Spleen (tissue), 11 donors: ENCODE results near the gene HS3ST4. TPM values are rescaled to one million over a fixed set of nuclear protein-coding genes. Genes with fewer than 3 reads are reported as not detected.

Experiments used
- DNase-seq: peaks from one replicate; pipeline ENCODE4 v3.0.0-alpha.2; 2020
- H3K27ac ChIP-seq, 8 donors: fragments of 200-600 bp; sonication (generic) in 7 of 8; 1 replicate in 4 of 8; 2 replicates in 4 of 8; pipeline versions ENCODE4 v1.5.0 to v1.8.0; 2016 to 2021; ENCODE audit warnings: inconsistent platforms in 4 of 8, mild to moderate bottlenecking in 4 of 8, moderate library complexity in 1 of 8
- H3K27me3 ChIP-seq, 7 donors: fragments of 200-600 bp; sonication (generic) in 6 of 7; replicated peaks in 1 of 7; 1 replicate in 4 of 7; 2 replicates in 3 of 7; pipeline versions ENCODE4 v1.5.0 to v1.8.0; 2016 to 2021; ENCODE audit warnings: inconsistent platforms in 3 of 7, mild to moderate bottlenecking in 1 of 7
- H3K36me3 ChIP-seq, 6 donors: fragments of 200-600 bp; sonication (generic) in 5 of 6; 1 replicate in 4 of 6; 2 replicates in 2 of 6; pipeline versions ENCODE4 v1.5.0 to v1.8.0; 2016 to 2021; ENCODE audit warnings: inconsistent platforms in 2 of 6
- H3K4me1 ChIP-seq, 6 donors: fragments of 200-600 bp; sonication (generic) in 5 of 6; 1 replicate in 3 of 6; 2 replicates in 3 of 6; pipeline versions ENCODE4 v1.5.0 to v1.8.0; 2016 to 2021; ENCODE audit warnings: inconsistent platforms in 3 of 6
- H3K4me3 ChIP-seq, 8 donors: fragments of 200-600 bp; sonication (generic) in 7 of 8; 1 replicate in 4 of 8; 2 replicates in 4 of 8; pipeline versions ENCODE4 v1.5.0 to v1.8.0; 2016 to 2021; ENCODE audit warnings: inconsistent platforms in 4 of 8, mild to moderate bottlenecking in 4 of 8, moderate library complexity in 2 of 8
- H3K9me3 ChIP-seq, 8 donors: fragments of 200-600 bp; sonication (generic) in 7 of 8; 1 replicate in 4 of 8; 2 replicates in 4 of 8; pipeline versions ENCODE4 v1.5.0 to v1.8.0; 2016 to 2021; ENCODE audit warnings: inconsistent platforms in 4 of 8
- POLR2A ChIP-seq, 3 donors: fragments of 450-650 bp; IDR thresholded peaks; one replicate each; pipeline ENCODE4 v1.5.1; 2017; ENCODE audit warnings: antibody characterized with exemption in 3 of 3, mild to moderate bottlenecking in 1 of 3
- POLR2AphosphoS5 ChIP-seq, 3 donors: sonication (generic); formaldehyde crosslinking; IDR thresholded peaks; one replicate each; pipeline ENCODE4 v1.5.1; 2017; ENCODE audit warnings: antibody characterized with exemption in 3 of 3
- WGBS, 5 donors: extraction: QIAGEN DNeasy Blood & Tissue Kit in 3 of 5; methylation state at CpG; one replicate each; pipeline versions ENCODE4 v1.1.5 to v1.1.7; 2013 to 2018; 5-methylcytosine and 5-hydroxymethylcytosine counted together
- intact Hi-C: fragments of 100-400 bp; cut with DNase I; formaldehyde crosslinking; loops from one replicate; pipeline ENCODE4 v1.15.0; 2023; ENCODE audit warnings: low total_unique reads
- polyA plus RNA-seq, 3 donors: library from polyadenylated mRNA; stranded (reverse); fragments of 200-250 nt; gene quantifications; one replicate each; pipeline ENCODE4 v1.2.1, GENCODE V29; 2013
- total RNA-seq, 7 donors: library from RNA; depleted of rRNA in 3 of 7; stranded (reverse); fragments of >200 nt in 3 of 7; fragmentation: NEBNext Ultra II Directional in 4 of 7; extraction: Animal tissue kit (Norgen Biotek cat#: 25700) in 4 of 7; gene quantifications; one replicate each; pipeline versions ENCODE4 v1.1.0 to v1.2.1, GENCODE V29; 2016 to 2021
- TF ChIP-seq, protein P1 (sequence below), 11 experiments: fragments of 200-600 bp in 7 of 11; fragments of 450-650 bp in 4 of 11; sonication (generic) in 4 of 11; IDR thresholded peaks in 8 of 11; conservative IDR thresholded peaks in 3 of 11; 1 replicate in 7 of 11; 2 replicates in 4 of 11; pipeline versions ENCODE4 v1.4.0 to v1.8.0; 2016 to 2021; ENCODE audit warnings: antibody characterized with exemption in 11 of 11, inconsistent platforms in 4 of 11, mild to moderate bottlenecking in 1 of 11
- donor health status: healthy with polysubstance abuse.
- donor health status: DM: no; HTN: no; CAD: no; lungs with moderate emphysema.
- donor health status: DM: no; HTN: no; CAD: no.
- donor health status: Bipolar disorder and iron deficiency.
- donor health status: healthy.
- donor health status: DM: no; HTN: no; CAD: no.
- donor health status: DM: yes; HTN: yes; CAD: no.

Gene HS3ST4
- total and polyA plus RNA-seq, 10 donors: 0.08 to 4.2 (median 1.9) TPM

DNA sequence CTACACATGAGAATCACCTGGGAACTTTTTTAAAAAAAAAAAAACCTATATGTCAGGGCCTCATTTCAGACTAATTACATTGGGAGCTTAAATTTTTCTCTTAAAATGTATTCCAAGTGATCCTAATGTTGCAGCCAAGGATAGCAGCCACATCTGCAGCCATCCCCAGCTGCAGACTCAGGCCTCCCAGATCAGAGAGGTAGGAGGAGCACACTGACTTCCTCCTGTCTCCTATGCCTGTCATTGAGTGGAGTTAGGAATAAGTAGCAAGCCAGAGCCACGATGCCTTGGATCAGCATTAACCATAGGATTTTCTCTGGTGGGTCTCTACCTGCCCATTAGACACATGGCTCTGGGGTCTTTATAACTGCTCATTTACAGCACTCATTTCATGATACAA is 463.5 kb downstream of the HS3ST4 start:
- no peak for TF ChIP-seq POLR2A (IDR thresholded peaks at IDR 0.05)
- no peak for TF ChIP-seq POLR2AphosphoS5 (IDR thresholded peaks at IDR 0.05)
- TF ChIP-seq, protein P1, sequence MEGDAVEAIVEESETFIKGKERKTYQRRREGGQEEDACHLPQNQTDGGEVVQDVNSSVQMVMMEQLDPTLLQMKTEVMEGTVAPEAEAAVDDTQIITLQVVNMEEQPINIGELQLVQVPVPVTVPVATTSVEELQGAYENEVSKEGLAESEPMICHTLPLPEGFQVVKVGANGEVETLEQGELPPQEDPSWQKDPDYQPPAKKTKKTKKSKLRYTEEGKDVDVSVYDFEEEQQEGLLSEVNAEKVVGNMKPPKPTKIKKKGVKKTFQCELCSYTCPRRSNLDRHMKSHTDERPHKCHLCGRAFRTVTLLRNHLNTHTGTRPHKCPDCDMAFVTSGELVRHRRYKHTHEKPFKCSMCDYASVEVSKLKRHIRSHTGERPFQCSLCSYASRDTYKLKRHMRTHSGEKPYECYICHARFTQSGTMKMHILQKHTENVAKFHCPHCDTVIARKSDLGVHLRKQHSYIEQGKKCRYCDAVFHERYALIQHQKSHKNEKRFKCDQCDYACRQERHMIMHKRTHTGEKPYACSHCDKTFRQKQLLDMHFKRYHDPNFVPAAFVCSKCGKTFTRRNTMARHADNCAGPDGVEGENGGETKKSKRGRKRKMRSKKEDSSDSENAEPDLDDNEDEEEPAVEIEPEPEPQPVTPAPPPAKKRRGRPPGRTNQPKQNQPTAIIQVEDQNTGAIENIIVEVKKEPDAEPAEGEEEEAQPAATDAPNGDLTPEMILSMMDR (IDR thresholded peaks at IDR 0.05 in 8 of 11, conservative IDR thresholded peaks at IDR 0.05 in 3 of 11): no peak
- Histone ChIP-seq H3K27me3 (no peaks in the 10 kb centered on the region), H3K9me3 (peaks cover 0 to 5% (median 0%) of the 10 kb centered on the region in 8 donors), H3K36me3 (no peaks in the 10 kb centered on the region), H3K4me3 (no peak overlapping the region), H3K4me1 (no peaks in the 10 kb centered on the region), H3K27ac (no peak overlapping the region)
- WGBS, 5 donors: 37 to 72% (median 44%) methylated on average over 1 of the region's 1 CpG
- intact Hi-C loops: no loop called here
- DNase-seq: no peak

GRCh38 chr16:26157319-26157718 is 465.6 kb downstream of the HS3ST4 start:
- no peak overlapping the region for H3K27ac ChIP-seq

DNA sequence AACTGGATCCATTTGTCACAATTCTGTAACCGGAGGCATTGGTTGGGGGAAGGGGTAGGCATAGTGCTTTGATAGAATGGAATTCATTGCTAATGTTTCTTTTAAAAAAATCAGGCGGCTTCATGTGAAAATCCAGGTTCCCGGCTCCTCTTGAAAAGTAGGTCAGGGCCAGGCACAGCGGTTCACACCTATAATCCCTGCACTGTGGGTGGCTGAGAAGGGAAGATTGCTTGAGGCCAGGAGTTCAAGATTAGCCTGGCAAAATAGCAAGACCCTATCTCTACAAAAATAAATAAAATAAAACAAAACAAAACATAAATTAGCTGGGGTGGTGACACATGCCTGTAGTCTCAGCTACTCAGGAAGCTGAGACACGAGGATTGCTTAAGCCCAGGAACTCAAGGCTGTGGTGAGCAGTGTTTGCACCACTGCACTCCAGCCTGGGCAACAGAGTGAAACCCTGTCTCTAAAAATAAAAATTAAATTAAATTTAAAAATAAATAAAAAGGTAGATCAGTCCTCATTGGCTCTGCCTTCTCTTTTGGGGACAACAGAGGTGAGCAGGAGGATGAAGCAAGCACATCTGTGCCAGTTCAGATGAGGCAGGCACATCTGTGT is 466.5 kb downstream of the HS3ST4 start:
- no peak for DNase-seq
- no peaks in the 10 kb centered on the region for H3K27me3 ChIP-seq
- H3K36me3 ChIP-seq: no peaks in the 10 kb centered on the region
- no peaks in the 10 kb centered on the region for H3K4me1 ChIP-seq
- no peak overlapping the region for H3K27ac ChIP-seq
- peaks cover 0 to 5% (median 0%) of the 10 kb centered on the region in 8 donors for H3K9me3 ChIP-seq
- H3K4me3 ChIP-seq: no peak overlapping the region
- WGBS, 5 donors: 50 to 57% (median 54%) methylated on average over 5 of the region's 5 CpGs
- TF ChIP-seq POLR2AphosphoS5 (IDR thresholded peaks at IDR 0.05) (no peak), POLR2A (IDR thresholded peaks at IDR 0.05) (no peak)
- intact Hi-C loops: no loop called here

More at GRCh38 chr16:26157319-26157718, 465.6 kb downstream of the HS3ST4 start:
- H3K9me3 ChIP-seq: peaks cover 0 to 5% (median 0%) of the 10 kb centered on the region in 8 donors
- DNase-seq: no peak
- H3K36me3 ChIP-seq: no peaks in the 10 kb centered on the region
- H3K4me1 ChIP-seq: no peaks in the 10 kb centered on the region
- H3K27me3 ChIP-seq: no peaks in the 10 kb centered on the region
- TF ChIP-seq, protein P1 (IDR thresholded peaks at IDR 0.05 in 8 of 11, conservative IDR thresholded peaks at IDR 0.05 in 3 of 11): no peak
- TF ChIP-seq POLR2A (IDR thresholded peaks at IDR 0.05) (no peak), POLR2AphosphoS5 (IDR thresholded peaks at IDR 0.05) (no peak)
- intact Hi-C loops: no loop called here
- 77 to 88% (median 80%) methylated on average over 3 of the region's 3 CpGs for WGBS, 5 donors
- no peak overlapping the region for H3K4me3 ChIP-seq

GRCh38 chr16:26161461-26162180 is 469.9 kb downstream of the HS3ST4 start:
- Histone ChIP-seq H3K4me1 (no peaks in the 10 kb centered on the region), H3K27me3 (no peaks in the 10 kb centered on the region), H3K4me3 (no peak overlapping the region), H3K9me3 (peaks cover 0 to 5% (median 0%) of the 10 kb centered on the region in 8 donors), H3K27ac (no peak overlapping the region), H3K36me3 (no peaks in the 10 kb centered on the region)
- DNase-seq: no peak
- no peak for TF ChIP-seq POLR2AphosphoS5 (IDR thresholded peaks at IDR 0.05)
- no peak for TF ChIP-seq POLR2A (IDR thresholded peaks at IDR 0.05)
- TF ChIP-seq, protein P1 (IDR thresholded peaks at IDR 0.05 in 8 of 11, conservative IDR thresholded peaks at IDR 0.05 in 3 of 11): no peak
- intact Hi-C loops: no loop called here
- 66 to 90% (median 74%) methylated on average over 6 to 7 of the region's 7 CpGs for WGBS, 5 donors
